CD14-positive monocyte (primary cell): Measurements from ENCODE around the gene TYRP1. TPM values are rescaled to one million over a fixed set of nuclear protein-coding genes. Genes with fewer than 3 reads are reported as not detected.

Source experiments
- DNase-seq, 3 donors: peaks; one replicate each; pipeline ENCODE4 v3.0.0-alpha.2; 2011 to 2022
- H2AFZ ChIP-seq: 2 replicates; pipeline ENCODE4 v1.6.0; 2012; ENCODE audit warnings: mild to moderate bottlenecking, low read depth, low read length, inconsistent platforms; ENCODE audit not compliant: insufficient read depth, poor library complexity, severe bottlenecking
- H3K27ac ChIP-seq, 2 donors: 1 replicate in 1 of 2; 2 replicates in 1 of 2; pipeline ENCODE4 v1.5.1; 2012 to 2013; ENCODE audit warnings: low read length in 2 of 2, control low read depth in 1 of 2, inconsistent platforms in 1 of 2, low read depth in 1 of 2, mild to moderate bottlenecking in 1 of 2
- H3K27me3 ChIP-seq, 2 donors: one replicate each; pipeline versions ENCODE4 v1.6.0 to v1.6.1; 2011 to 2013; ENCODE audit warnings: low read length in 2 of 2; ENCODE audit not compliant: control insufficient read depth in 2 of 2, insufficient read depth in 2 of 2
- H3K36me3 ChIP-seq, 2 donors: replicated peaks in 1 of 2; 1 replicate in 1 of 2; 2 replicates in 1 of 2; pipeline versions ENCODE4 v1.5.1 to v1.6.1; 2012 to 2013; ENCODE audit warnings: low read length in 2 of 2, control low read depth in 1 of 2, inconsistent platforms in 1 of 2, mild to moderate bottlenecking in 1 of 2; ENCODE audit not compliant: insufficient read depth in 2 of 2, control insufficient read depth in 1 of 2
- H3K4me1 ChIP-seq, 2 donors: 1 replicate in 1 of 2; 2 replicates in 1 of 2; pipeline versions ENCODE4 v1.5.1 to v1.6.1; 2012 to 2013; ENCODE audit warnings: low read length in 2 of 2, control low read depth in 1 of 2, inconsistent platforms in 1 of 2, mild to moderate bottlenecking in 1 of 2, moderate library complexity in 1 of 2; ENCODE audit not compliant: insufficient read depth in 2 of 2, control insufficient read depth in 1 of 2
- H3K4me2 ChIP-seq: replicated peaks from 2 replicates; pipeline ENCODE3; 2012; ENCODE audit warnings: low read length, moderate library complexity, mild to moderate bottlenecking; ENCODE audit not compliant: poor library complexity, severe bottlenecking; ENCODE audit errors: extremely low read depth
- H3K4me3 ChIP-seq, 3 experiments: fragments of 200-600 bp in 1 of 3; sonication (generic) in 1 of 3; replicated peaks in 1 of 3; 1 replicate in 2 of 3; 2 replicates in 1 of 3; pipeline ENCODE4 v1.5.1; 2011 to 2013; ENCODE audit warnings: low read length in 3 of 3, mild to moderate bottlenecking in 3 of 3, control low read depth in 2 of 3, low read depth in 2 of 3, inconsistent platforms in 1 of 3, moderate library complexity in 1 of 3
- H3K79me2 ChIP-seq: 2 replicates; pipeline ENCODE4 v1.6.0; 2012; ENCODE audit warnings: mild to moderate bottlenecking, control low read depth, inconsistent platforms, low read length, moderate library complexity; ENCODE audit not compliant: insufficient read depth
- H3K9ac ChIP-seq: 2 replicates; pipeline ENCODE4 v1.6.0; 2017; ENCODE audit warnings: low read length, mild to moderate bottlenecking; ENCODE audit not compliant: insufficient read depth, poor library complexity, severe bottlenecking
- H3K9me3 ChIP-seq, 2 donors: replicated peaks in 1 of 2; 1 replicate in 1 of 2; 2 replicates in 1 of 2; pipeline versions ENCODE4 v1.5.1 to v1.6.1; 2012 to 2013; ENCODE audit warnings: low read length in 2 of 2, control low read depth in 1 of 2; ENCODE audit not compliant: control insufficient read depth in 1 of 2, insufficient read depth in 1 of 2
- H4K20me1 ChIP-seq: 2 replicates; pipeline ENCODE4 v1.6.0; 2012; ENCODE audit warnings: mild to moderate bottlenecking, low read length, control low read depth, moderate library complexity; ENCODE audit not compliant: insufficient read depth
- H3K27ac Mint-ChIP-seq, 7 donors: one replicate each; pipeline ENCODE4 v1.8.0; 2020; ENCODE audit warnings: mild to moderate bottlenecking in 7 of 7, mixed read lengths in 7 of 7, moderate library complexity in 6 of 7, inconsistent platforms in 2 of 7
- H3K27me3 Mint-ChIP-seq, 3 donors: one replicate each; pipeline ENCODE4 v1.8.0; 2021 to 2022; ENCODE audit warnings: low read depth in 3 of 3, mild to moderate bottlenecking in 3 of 3, mixed read lengths in 3 of 3, moderate library complexity in 3 of 3, inconsistent platforms in 1 of 3
- H3K36me3 Mint-ChIP-seq, 2 donors: one replicate each; pipeline ENCODE4 v1.8.0; 2020; ENCODE audit warnings: mixed read lengths in 2 of 2, inconsistent platforms in 1 of 2, mild to moderate bottlenecking in 1 of 2
- H3K4me1 Mint-ChIP-seq: one replicate; pipeline ENCODE4 v1.8.0; 2020; ENCODE audit warnings: mild to moderate bottlenecking, mixed read lengths
- H3K4me3 Mint-ChIP-seq, 2 donors: one replicate each; pipeline ENCODE4 v1.8.0; 2020; ENCODE audit warnings: mild to moderate bottlenecking in 2 of 2, mixed read lengths in 2 of 2, moderate library complexity in 1 of 2
- H3K9me3 Mint-ChIP-seq, 7 donors: one replicate each; pipeline ENCODE4 v1.8.0; 2020 to 2022; ENCODE audit warnings: mixed read lengths in 7 of 7, mild to moderate bottlenecking in 6 of 7, moderate library complexity in 6 of 7, inconsistent platforms in 2 of 7
- WGBS: methylation state at CpG from one replicate; pipeline ENCODE4 v1.1.5; 2013; ENCODE audit warnings: missing lambda C conversion rate; ENCODE audit not compliant: insufficient coverage; 5-methylcytosine and 5-hydroxymethylcytosine counted together
- intact Hi-C, 2 donors: fragments of 100-400 bp; cut with micrococcal nuclease; formaldehyde crosslinking; loops; one replicate each; pipeline versions ENCODE4 v1.15.0 to v1.15.1; 2023
- polyA plus RNA-seq, 3 donors: library from polyadenylated mRNA; depleted of rRNA in 1 of 3; unstranded in 2 of 3; stranded (reverse) in 1 of 3; fragments of 300-500 nt in 2 of 3; fragments of >200 nt in 1 of 3; fragmentation: Illumina TruSeq in 2 of 3; gene quantifications; 1 replicate in 2 of 3; 2 replicates in 1 of 3; pipeline ENCODE4 v1.2.3, GENCODE V29; 2012 to 2021
- TF ChIP-seq, protein P1 (sequence below): fragments of 200-600 bp; IDR thresholded peaks from one replicate; pipeline ENCODE4 v1.8.0; 2022; ENCODE audit warnings: antibody characterized with exemption, mild to moderate bottlenecking

The TYRP1 gene
- polyA plus RNA-seq, 3 donors: not detected

DNA sequence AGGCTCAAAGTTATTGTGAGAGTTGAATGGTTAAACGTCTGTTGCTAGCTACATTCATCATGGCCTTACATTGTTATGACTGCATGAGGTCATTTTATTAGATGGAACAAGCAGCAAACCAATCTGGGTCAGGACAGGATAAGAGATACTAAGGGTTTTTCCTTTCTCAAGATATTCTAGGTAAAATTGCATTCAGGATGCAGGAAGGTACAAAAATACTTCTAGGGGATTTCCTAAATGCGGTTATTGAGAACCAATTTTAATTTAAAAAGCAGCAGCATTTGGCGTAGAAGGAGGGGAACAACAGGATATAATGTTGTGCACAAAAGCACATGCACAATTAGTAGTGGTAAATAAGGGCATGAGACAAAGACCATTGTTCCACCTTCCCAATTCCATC, 42.5 kb downstream of the TYRP1 start:
- DNase-seq: no peak
- no peak overlapping the region for H3K9ac ChIP-seq
- H3K4me1 Mint-ChIP-seq: no peaks in the 10 kb centered on the region
- H3K9me3 Mint-ChIP-seq: peaks cover 0 to 4% (median 0%) of the 10 kb centered on the region in 7 donors
- no peaks in the 10 kb centered on the region for H3K4me1 ChIP-seq
- H3K36me3 Mint-ChIP-seq: no peaks in the 10 kb centered on the region
- no peak overlapping the region for H2AFZ ChIP-seq
- H3K4me3 ChIP-seq: no peak overlapping the region
- no peak overlapping the region for H3K27ac Mint-ChIP-seq
- TF ChIP-seq, protein P1, sequence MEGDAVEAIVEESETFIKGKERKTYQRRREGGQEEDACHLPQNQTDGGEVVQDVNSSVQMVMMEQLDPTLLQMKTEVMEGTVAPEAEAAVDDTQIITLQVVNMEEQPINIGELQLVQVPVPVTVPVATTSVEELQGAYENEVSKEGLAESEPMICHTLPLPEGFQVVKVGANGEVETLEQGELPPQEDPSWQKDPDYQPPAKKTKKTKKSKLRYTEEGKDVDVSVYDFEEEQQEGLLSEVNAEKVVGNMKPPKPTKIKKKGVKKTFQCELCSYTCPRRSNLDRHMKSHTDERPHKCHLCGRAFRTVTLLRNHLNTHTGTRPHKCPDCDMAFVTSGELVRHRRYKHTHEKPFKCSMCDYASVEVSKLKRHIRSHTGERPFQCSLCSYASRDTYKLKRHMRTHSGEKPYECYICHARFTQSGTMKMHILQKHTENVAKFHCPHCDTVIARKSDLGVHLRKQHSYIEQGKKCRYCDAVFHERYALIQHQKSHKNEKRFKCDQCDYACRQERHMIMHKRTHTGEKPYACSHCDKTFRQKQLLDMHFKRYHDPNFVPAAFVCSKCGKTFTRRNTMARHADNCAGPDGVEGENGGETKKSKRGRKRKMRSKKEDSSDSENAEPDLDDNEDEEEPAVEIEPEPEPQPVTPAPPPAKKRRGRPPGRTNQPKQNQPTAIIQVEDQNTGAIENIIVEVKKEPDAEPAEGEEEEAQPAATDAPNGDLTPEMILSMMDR: no peak
- no peaks in the 10 kb centered on the region for H3K79me2 ChIP-seq
- no peaks in the 10 kb centered on the region for H4K20me1 ChIP-seq
- H3K9me3 ChIP-seq: no peaks in the 10 kb centered on the region
- no peaks in the 10 kb centered on the region for H3K27me3 Mint-ChIP-seq
- no peaks in the 10 kb centered on the region for H3K36me3 ChIP-seq
- H3K4me3 Mint-ChIP-seq: no peak overlapping the region
- WGBS: no CpG with 5 or more reads among the region's 3 CpGs
- no peak overlapping the region for H3K4me2 ChIP-seq
- no peak overlapping the region for H3K27ac ChIP-seq
- no peaks in the 10 kb centered on the region for H3K27me3 ChIP-seq
- intact Hi-C loops: no loop called here

DNA sequence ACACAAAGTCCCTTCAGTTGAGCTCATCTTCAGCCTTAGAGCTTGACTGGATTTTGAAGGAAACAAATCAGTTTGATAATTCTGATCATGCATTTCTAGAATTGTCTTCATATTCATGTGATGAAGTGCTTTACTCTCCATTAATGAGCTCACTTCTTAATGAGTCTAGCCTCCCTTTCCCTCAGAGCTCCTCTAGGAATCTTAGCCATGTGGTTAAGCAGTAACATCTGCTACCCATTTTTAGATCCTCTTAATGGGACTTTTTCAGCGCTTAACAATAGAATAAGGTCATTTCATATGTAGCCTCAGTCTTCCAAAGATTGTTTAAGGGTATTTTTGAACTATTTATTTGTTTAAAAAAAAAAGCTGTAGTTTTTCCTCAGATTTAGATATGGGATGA, 44.7 kb downstream of the TYRP1 start:
- H3K79me2 ChIP-seq: no peaks in the 10 kb centered on the region
- H3K4me3 Mint-ChIP-seq: no peak overlapping the region
- WGBS: no CpG with 5 or more reads among the region's 1 CpG
- no peak overlapping the region for H3K9ac ChIP-seq
- H3K27me3 Mint-ChIP-seq: no peaks in the 10 kb centered on the region
- H3K27ac Mint-ChIP-seq: no peak overlapping the region
- H3K4me1 ChIP-seq: no peaks in the 10 kb centered on the region
- no peak overlapping the region for H3K4me3 ChIP-seq
- H3K4me1 Mint-ChIP-seq: no peaks in the 10 kb centered on the region
- no peaks in the 10 kb centered on the region for H4K20me1 ChIP-seq
- intact Hi-C loops: no loop called here
- no peak for DNase-seq
- no peaks in the 10 kb centered on the region for H3K36me3 Mint-ChIP-seq
- no peaks in the 10 kb centered on the region for H3K27me3 ChIP-seq
- H3K9me3 ChIP-seq: no peaks in the 10 kb centered on the region
- no peak overlapping the region for H3K27ac ChIP-seq
- TF ChIP-seq, protein P1: no peak
- H3K4me2 ChIP-seq: no peak overlapping the region
- H3K36me3 ChIP-seq: no peaks in the 10 kb centered on the region
- H2AFZ ChIP-seq: no peak overlapping the region
- H3K9me3 Mint-ChIP-seq: peaks cover 0 to 4% (median 0%) of the 10 kb centered on the region in 7 donors
